Ovary (tissue), 3 donors: Measurements from ENCODE around the gene MX1.

Experiments
- EP300 ChIP-seq: sonication (generic); formaldehyde crosslinking; IDR thresholded peaks from one replicate; pipeline ENCODE4 v1.6.1; 2017; ENCODE audit warnings: antibody characterized with exemption
- POLR2A ChIP-seq: fragments of 450-650 bp; IDR thresholded peaks from one replicate; pipeline ENCODE4 v1.6.1; 2017; ENCODE audit warnings: antibody characterized with exemption, mild to moderate bottlenecking, moderate library complexity
- TF ChIP-seq, protein P1 (sequence below), 3 donors: fragments of 450-650 bp in 2 of 3; fragments of 200-600 bp in 1 of 3; IDR thresholded peaks; one replicate each; pipeline versions ENCODE4 v1.5.1 to v1.8.0; 2016 to 2022; ENCODE audit warnings: antibody characterized with exemption in 3 of 3, mild to moderate bottlenecking in 1 of 3
- donor health status: DM: no; HTN: no; CAD: no.

DNA sequence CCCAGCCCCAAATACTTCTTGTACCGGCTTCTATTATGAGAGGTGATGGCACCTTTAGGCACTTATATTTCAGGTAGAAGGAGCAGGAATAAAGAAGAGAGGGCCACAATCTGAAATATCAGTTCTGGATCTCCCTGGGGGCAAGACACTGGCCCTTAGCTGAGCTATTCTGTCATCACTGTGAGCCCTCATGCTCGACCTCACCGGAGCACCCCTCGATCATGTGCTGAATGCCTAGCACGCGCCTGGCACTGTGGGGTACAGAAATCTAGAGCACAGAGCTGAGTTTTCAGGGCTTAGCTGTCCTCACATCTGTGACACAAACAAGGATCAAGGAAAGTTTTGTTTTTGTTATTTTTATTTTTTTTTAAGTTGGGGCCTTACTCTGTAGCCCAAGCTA, 7.6 kb upstream of the MX1 start:
- TF ChIP-seq, protein P1, sequence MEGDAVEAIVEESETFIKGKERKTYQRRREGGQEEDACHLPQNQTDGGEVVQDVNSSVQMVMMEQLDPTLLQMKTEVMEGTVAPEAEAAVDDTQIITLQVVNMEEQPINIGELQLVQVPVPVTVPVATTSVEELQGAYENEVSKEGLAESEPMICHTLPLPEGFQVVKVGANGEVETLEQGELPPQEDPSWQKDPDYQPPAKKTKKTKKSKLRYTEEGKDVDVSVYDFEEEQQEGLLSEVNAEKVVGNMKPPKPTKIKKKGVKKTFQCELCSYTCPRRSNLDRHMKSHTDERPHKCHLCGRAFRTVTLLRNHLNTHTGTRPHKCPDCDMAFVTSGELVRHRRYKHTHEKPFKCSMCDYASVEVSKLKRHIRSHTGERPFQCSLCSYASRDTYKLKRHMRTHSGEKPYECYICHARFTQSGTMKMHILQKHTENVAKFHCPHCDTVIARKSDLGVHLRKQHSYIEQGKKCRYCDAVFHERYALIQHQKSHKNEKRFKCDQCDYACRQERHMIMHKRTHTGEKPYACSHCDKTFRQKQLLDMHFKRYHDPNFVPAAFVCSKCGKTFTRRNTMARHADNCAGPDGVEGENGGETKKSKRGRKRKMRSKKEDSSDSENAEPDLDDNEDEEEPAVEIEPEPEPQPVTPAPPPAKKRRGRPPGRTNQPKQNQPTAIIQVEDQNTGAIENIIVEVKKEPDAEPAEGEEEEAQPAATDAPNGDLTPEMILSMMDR (IDR thresholded peaks at IDR 0.05) = no peak
- no peak for TF ChIP-seq POLR2A
- no peak for TF ChIP-seq EP300
